IPS-18c (cell line): Measurements from ENCODE around the gene CDH8.

Experiments
- H3K4me3 ChIP-seq: 2 replicates; pipeline ENCODE4 v1.7.0; 2013; ENCODE audit warnings: low read depth, mild to moderate bottlenecking, low read length, moderate library complexity; ENCODE audit not compliant: insufficient read depth
- H3K9me3 ChIP-seq: one replicate; pipeline ENCODE4 v1.6.1; 2013; ENCODE audit warnings: mild to moderate bottlenecking, low read length, moderate library complexity; ENCODE audit not compliant: control insufficient read depth, insufficient read depth

The CDH8 gene

DNA sequence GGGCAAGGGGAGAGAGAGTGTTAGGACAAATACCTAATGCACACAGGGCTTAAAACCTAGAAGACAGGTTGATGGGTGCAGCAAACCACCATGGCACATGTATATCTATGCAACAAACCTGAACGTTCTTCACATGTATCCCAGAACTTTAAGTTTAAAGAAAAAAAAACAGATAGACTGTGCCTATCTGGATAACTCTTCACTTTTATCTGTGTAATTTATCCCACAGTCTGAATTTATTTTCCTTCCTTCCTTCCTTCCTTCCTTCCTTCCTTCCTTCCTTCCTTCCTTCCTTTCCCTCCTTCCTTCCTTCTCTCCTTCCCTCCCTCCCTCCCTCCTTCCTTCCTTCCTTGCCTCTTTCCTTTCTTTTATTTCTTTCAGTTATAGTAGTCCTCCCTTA lies 370.7 kb downstream of the CDH8 start:
- no peak overlapping the region for H3K4me3 ChIP-seq
- H3K9me3 ChIP-seq: no peaks in the 10 kb centered on the region

DNA sequence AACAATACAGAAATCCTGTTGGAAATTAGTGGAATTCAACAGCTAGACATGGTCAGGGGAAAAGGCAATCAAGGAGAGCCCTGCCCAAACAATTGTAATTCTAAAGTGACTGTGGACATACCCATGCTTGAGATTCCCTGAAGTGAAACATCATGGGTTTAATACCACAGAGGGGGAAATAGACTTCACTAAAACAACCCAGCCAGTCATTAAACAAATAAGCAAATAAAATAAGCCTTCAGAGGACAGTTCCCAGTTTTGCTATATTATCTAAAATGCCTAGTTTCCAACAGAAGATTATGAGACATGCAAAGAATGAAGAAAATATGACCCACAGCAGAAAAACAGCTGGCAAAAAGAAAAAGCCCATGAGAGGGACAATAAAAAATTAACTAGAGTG lies 376.3 kb downstream of the CDH8 start:
- Histone ChIP-seq H3K4me3 (no peak overlapping the region), H3K9me3 (no peaks in the 10 kb centered on the region)

DNA sequence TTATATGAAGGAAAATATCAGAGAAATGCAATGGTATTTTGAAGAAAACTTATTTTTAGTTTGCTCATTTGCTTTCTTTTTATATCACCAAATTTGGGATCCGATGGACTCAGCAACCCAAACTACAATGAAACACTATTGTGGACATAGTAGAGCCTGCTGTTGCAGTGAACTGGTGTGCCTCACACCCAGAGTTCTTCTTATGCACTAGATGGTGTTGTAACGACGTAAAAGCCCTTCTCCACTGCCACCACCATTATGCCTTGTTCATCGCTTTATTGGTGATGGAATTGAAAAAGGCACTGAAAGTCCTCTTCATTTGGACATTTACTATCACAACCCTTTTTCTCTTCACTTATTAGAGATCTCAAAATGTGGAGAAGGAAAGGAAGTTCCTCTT lies 381.3 kb downstream of the CDH8 start:
- no peak overlapping the region for H3K4me3 ChIP-seq
- H3K9me3 ChIP-seq: no peaks in the 10 kb centered on the region

DNA sequence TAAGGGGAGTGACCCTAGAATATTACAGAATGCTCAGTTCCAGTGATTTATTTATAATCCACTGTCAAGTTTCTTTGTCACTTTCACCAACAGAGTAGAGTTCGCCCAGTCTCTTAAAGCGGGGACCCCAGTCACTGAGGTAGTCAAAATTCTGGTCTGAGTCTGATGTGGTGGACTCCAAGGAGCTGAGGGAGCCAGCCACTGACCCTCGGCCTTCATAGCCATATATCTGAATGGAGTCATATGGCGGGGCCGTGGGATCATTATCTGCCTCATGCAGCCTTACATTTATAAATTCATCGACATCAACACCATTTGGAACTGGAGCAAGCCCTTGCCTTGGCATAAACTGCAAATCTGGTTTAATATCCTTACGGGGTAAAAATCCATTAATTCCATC lies 382.7 kb downstream of the CDH8 start:
- Histone ChIP-seq H3K4me3 (no peak overlapping the region), H3K9me3 (no peaks in the 10 kb centered on the region)

DNA sequence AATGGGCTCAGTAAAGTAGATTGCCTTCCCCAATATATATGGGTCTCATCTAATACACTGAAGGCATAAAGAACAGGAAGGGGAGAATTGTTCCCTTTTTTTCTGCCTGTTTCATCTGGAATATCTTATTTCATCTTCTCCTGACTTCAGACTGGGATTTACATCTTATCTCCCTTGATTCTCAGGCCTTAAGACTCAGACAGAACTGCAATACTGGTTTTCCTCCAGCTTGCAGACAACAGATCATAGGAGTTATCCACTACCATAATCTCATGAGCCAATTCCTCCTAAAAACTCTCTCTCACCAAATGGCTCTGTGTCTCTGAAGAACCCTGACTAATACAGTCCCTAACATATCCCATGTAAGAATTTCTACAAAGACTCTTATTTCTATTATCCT lies 390.7 kb downstream of the CDH8 start:
- H3K4me3 ChIP-seq: no peak overlapping the region
- no peaks in the 10 kb centered on the region for H3K9me3 ChIP-seq

DNA sequence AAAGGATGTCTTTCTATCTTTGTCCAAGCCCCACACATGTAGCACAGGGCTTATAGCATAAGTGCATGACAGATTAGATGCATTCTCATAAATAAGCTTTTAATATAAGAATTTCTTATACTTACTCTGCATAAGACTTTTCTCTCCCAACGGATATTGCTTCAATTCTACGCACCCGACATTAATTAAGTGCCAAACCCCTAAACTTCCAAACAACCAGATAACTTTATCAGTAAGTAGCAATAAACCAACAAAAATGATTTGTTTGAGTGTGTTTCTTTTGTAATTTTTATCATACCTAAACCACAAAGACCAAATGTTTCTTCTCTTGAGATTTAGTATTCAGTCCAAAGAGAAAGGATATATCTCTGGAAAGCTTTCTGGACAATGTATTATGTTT lies 391.5 kb downstream of the CDH8 start:
- H3K4me3 ChIP-seq: no peak overlapping the region
- H3K9me3 ChIP-seq: no peaks in the 10 kb centered on the region

DNA sequence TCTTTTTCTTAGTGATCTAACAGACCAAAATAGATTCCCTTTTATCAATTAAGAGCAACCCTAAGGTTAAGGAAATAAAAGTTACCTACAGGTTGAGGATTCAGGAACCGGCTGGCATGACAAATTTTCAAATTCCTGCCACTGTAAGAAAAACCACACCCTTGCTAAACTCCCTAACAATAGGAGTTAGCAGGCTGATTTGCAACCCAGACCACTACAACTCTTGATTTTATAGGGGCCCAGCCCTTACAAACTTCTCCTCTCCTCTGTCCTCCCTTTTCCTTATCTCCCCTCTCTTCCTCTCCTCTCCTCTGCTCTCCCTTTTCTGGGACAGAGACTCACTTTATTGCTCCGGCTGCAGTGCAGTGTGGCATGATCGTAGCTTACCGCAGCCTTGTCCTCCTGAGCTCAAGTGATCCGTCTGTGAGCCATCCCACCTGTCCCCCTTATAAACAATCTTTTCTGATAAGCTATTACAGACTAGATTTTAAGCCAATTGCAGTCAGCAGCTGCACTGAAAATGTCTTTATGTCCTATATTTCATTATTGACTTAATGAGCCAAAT lies 418.9 kb downstream of the CDH8 start:
- Histone ChIP-seq H3K4me3 (no peak overlapping the region), H3K9me3 (no peaks in the 10 kb centered on the region)

DNA sequence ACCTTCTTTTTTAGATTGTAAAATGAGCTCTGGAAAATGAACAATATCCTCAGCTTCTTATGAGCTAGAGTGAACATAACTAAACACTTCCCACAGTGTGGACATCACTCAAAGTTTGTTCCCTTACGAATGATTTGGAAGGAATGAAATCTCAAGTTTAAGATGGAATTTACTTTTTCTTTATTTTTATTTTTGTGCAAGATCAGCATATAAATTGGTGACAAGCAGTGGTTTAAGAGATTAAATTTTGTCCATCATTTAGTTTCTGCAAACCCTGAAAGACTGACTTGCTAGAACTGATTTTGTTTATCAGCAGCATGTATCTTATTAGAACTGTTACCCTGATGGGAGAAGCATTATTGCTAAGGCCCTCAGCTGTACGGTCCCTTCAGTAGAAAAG lies 420.1 kb downstream of the CDH8 start:
- H3K4me3 ChIP-seq: no peak overlapping the region
- H3K9me3 ChIP-seq: no peaks in the 10 kb centered on the region

DNA sequence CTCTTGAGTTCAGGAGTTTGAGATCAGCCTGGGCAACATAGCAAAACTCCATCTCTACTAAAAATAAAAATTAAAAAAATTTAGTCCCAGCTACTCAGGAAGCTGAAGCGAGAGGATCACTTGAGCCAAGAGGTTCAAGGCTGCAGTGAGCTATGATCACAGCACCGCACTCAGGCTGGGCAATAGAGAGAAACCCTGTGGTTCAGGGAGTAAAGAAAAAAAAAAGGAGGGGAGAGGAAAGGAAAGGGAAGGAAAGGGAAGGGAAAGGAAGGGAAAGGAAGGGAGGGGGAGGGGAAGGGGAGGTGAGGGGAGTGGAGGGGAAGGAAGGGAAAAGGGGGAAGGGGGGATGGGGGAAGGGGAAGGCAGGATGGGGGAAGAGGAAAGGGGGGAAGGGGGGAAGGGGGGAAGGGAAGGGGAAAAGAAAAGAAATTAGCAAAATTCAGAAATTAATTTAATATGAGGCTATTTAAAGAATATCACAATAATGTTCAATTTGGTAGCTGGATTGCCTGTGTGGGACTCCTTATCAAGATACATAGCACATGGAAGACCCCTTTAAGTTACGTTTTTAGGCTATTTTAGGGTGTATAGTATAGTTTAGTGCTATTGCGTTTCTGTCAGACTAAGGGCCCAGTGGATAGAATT lies 424.3 kb downstream of the CDH8 start:
- H3K9me3 ChIP-seq: no peaks in the 10 kb centered on the region
- no peak overlapping the region for H3K4me3 ChIP-seq

DNA sequence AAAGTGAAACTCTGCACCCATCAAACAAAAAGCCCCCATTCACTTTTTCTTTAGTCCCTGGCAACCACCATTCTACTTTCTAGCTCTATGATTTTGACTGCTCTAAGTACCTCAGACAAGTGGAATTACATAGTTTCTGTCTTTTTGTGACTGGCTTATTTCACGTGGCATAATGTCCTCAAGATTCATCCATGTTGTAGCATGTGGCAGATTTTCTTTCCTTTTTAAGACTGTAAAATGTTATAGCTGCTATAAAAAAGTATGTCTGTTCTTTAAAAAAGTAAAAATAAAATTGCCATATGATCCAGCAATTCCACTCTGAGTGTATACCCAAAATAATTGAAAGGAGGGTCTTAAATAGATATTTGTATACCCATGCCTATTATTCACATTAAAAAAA lies 429.7 kb downstream of the CDH8 start:
- Histone ChIP-seq H3K4me3 (no peak overlapping the region), H3K9me3 (no peaks in the 10 kb centered on the region)
